Stimulated activated CD4-positive, alpha-beta T cell treated with anti-CD3 and anti-CD28 coated beads, Interleukin-1b, Interleukin-23, amount 100 ng/mL, for 1 hour (primary cell): ENCODE results near the gene PROX1.

ENCODE experiments used
- DNase-seq, 2 donors: peaks; one replicate each; pipeline ENCODE4 v3.0.0-alpha.2; 2020; ENCODE audit warnings: low read depth in 2 of 2

Gene PROX1

DNA sequence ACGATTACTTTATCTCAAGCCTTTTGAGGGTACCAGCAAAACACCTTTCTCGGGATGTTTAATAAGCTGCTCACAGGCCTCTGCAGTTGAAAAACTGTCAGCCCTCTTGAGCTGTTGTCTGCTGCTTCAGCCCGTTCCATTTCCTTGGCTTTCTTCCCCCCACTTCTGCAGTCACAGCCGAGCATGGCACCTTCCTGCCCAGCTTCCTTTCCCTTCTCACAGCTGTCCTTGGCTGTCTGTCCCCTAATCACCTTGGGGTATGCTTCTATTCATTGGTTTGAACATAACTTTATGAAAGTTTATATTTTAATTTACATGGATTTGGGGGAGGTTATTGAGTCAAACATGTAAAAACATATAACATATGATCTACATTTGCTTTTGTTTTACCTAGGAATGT lies 6.9 kb upstream of the PROX1 start:
- DNase-seq, result no peak

DNA sequence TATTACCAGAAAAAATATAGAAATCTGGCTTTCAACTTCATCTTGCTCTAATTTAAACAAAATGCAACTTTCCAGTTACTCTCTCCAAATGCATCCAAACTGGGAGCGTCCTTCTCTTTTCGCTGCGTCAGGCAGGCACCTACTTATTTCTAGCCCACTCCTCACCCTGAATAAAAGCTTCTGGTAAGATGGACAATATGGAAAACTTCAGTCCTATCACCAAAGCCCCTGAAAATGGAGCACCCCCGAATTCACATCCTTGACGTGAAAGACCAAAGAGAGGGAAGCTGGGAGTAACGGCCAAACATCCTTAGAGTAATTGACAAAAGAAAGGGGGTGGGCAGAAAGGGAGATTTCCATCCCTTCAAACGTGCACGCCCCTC lies 5.5 kb upstream of the PROX1 start:
- no peak for DNase-seq

- DNase-seq, result no peak
These were observed 4.9 kb upstream of the PROX1 start for GRCh38 chr1:213982672-213983492.

DNA sequence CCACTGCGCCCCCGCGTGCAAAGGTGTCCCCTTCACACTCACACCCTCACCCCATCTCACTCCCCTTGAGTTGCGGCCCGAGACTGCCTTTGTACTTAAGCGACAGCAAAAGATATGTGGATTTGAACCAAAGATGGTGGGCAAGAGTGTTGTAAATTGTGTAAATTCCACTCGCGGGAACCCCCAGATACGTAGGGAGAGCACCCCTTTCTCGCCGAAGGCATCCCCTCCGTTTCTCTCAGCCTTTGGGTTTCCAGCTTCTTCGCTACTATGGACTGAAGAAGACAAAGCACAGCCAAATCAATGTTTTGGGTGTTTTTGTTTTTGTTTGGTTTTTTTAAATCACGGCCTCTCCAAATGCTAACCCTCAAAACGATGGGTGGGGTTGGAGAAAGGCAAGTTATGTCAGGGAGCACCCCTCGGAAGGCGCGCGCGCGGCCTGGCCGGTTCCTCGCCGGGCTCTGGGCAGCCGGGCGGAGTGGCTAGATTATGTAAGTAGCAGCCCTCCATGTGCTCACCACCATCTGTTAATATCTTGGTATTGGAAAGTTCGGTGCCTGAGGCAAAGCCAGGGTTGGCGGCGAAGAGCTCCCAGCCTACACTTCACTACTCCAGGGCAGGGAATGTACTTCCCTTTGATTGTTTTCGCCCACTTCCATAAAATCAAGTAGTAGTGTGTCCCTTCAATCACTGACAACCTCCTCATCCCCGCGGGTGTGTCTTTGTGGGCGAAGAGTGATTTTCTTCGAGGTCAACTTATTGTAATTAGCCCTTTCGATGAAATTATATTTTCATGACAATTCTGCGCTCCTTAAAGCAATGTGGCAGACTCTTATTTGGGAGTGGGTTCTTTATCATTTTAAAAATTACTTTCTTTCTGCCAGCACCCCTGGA lies 4.0 kb upstream of the PROX1 start:
- DNase-seq, result no peak

DNA sequence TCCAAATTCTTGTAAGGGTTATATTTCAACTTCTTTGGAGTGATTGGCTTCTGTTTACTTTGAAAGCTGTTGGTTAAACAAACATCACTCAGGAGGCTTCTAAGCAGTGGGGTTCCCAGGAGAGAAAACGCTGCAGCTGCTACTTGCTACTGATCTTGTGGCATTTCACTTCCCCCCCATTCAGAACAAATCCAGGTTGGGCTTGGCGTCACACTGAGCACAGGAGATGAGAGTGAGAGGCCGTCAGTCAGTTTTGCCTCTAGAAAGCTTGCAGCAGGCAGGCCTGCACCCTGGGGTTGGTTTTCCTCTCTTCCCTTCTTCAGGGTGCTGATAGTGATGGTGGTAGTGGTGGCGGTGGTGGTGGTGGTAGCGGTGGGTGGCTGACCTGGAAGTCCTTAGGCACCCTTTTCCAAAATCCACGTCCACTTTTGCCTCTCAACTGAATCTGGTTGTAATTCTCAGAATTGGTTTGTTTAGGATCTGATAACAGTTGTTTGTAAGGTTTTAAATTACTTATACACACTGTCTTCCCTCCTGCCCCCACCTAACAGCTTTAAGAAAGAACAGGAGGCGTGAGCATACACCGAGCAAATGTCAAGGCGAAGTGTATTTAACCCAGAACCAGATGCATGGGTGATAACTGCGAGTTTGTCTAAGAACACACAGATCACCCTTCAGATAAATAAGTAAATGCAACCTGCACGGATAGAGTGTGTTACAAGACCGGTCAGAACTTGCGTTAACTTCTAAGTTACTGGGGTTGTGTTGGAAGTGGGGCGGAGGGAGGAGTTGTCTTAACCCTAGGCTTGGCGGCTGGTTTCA lies 3.2 kb upstream of the PROX1 start:
- DNase-seq, result no peak

GRCh38 chr1:213985209-213986019 lies 2.4 kb upstream of the PROX1 start:
- DNase-seq, result no peak

GRCh38 chr1:213986020-213986924 lies 1.5 kb upstream of the PROX1 start:
- DNase-seq, result no peak

DNA sequence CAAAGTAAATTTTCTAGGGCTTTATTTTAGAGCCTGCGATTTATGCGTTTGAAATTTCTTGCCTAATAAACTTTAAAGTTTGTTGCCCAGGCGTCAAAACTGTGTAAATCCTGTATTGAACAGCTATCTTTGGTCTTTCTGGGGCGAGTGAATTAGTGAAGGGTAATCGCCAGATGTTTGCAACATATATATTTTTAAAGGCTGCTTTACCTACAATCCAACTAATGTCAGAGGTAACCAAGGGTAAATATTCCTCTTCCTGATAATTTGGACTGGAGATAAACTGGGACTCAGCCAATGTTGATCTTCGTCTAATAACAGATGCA lies 885 bp upstream of the PROX1 start:
- no peak for DNase-seq

- no peak for DNase-seq
These were observed 299 bp upstream of the PROX1 start for GRCh38 chr1:213987422-213987926.

DNA sequence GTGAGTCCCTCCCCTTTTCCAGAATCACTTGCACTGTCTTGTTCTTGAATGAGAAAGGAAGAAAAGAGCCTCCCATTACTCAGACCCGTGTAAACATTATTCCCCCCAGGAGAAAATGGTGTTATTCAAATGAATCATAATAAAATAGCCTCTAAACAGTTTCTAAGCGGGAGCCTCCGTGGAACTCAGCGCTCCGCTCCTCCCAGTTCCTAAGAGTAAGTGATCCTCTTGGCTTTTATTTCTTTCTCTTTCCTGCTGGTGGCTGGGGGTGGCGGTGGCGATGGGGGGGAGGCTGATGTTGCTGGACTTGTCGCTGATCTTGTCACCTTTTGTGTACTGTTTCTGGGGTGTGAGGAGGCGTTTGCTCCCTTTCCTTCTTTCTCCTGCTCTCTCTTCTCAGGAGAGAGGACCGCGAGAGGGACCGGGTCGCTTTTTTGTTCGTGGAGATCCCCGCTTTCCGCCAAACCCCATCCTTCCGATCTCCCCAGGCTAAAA lies 781 bp downstream of the PROX1 start:
- DNase-seq, result no peak

- DNase-seq, result no peak
These were observed 1.5 kb downstream of the PROX1 start for GRCh38 chr1:213989002-213989855.

DNA sequence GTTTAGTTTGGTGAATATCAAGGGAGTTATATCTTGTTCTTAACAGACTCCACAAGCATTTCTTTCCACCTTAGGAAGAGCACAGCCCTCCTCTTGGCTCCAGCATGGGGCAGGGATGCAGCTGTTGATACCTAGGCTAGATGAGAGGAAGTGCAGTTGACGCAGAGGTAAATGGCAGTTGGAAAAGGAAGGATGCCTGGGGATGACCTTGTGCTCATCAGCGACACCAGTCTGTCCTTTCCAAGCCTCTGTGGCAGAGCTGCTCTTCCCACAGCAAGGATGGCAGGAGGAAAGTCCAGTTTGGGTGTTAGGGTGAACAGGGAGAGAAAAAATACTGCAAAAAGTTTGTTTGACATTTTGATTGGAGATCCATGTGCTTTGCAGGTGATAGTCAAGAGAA lies 6.2 kb downstream of the PROX1 start:
- DNase-seq, result no peak

- DNase-seq, result no peak
These were observed 7.1 kb downstream of the PROX1 start for GRCh38 chr1:213994888-213995287.

DNA sequence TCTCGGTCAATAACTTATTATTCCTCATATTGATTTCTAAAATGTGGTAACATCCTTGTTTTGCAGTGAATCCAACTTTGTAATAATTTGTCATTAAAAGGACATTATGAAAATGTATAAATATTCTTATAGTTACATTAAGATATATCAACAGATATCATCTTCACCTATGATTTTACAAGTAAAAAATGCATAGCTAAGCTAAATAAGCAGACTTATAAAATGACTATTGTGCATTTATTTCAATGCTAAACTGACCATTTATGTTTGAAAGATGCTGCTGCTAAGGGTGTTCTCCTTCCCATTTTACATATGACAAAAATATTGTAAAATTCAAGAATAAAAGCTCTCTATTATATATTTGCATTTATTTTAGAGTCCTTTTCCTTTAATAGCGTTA lies 7.8 kb downstream of the PROX1 start:
- DNase-seq, result no peak

- DNase-seq, result no peak
These were observed 8.7 kb downstream of the PROX1 start for GRCh38 chr1:213996320-213997037.

DNA sequence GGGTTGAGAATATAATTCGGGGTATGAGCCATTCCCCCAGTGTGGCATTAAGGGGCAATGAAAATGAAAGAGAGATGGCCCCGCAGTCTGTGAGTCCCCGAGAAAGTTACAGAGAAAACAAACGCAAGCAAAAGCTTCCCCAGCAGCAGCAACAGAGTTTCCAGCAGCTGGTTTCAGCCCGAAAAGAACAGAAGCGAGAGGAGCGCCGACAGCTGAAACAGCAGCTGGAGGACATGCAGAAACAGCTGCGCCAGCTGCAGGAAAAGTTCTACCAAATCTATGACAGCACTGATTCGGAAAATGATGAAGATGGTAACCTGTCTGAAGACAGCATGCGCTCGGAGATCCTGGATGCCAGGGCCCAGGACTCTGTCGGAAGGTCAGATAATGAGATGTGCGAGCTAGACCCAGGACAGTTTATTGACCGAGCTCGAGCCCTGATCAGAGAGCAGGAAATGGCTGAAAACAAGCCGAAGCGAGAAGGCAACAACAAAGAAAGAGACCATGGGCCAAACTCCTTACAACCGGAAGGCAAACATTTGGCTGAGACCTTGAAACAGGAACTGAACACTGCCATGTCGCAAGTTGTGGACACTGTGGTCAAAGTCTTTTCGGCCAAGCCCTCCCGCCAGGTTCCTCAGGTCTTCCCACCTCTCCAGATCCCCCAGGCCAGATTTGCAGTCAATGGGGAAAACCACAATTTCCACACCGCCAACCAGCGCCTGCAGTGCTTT lies 9.4 kb downstream of the PROX1 start:
- no peak for DNase-seq

GRCh38 chr1:213997772-213998107 lies 10.0 kb downstream of the PROX1 start:
- DNase-seq, result no peak

DNA sequence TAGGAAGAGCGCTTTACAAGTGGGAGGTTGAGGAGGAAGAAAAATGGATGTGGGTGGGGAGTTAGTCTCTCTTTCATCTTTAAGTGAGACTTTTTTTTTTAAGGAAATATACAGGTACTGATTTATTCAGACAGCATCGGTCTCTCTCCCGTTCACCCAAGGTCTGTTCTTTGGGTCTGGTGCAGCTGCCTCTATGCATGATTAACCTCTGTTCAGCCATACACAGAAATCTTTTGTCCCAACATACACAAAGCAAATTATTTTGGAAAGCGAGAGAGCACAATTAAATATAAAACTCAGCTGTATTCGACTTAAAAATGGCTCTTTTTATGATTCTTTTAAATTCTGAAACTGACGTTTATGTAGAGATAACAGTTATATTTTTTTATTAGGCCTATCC lies 11.0 kb downstream of the PROX1 start:
- no peak for DNase-seq
